NAMALWA (cell line): Measurements from ENCODE around the gene SNTG2.

Experiments
- DNase-seq: peaks from one replicate; pipeline ENCODE4 v3.0.0-alpha.2; 2015; ENCODE audit warnings: low spot score

Gene SNTG2

DNA sequence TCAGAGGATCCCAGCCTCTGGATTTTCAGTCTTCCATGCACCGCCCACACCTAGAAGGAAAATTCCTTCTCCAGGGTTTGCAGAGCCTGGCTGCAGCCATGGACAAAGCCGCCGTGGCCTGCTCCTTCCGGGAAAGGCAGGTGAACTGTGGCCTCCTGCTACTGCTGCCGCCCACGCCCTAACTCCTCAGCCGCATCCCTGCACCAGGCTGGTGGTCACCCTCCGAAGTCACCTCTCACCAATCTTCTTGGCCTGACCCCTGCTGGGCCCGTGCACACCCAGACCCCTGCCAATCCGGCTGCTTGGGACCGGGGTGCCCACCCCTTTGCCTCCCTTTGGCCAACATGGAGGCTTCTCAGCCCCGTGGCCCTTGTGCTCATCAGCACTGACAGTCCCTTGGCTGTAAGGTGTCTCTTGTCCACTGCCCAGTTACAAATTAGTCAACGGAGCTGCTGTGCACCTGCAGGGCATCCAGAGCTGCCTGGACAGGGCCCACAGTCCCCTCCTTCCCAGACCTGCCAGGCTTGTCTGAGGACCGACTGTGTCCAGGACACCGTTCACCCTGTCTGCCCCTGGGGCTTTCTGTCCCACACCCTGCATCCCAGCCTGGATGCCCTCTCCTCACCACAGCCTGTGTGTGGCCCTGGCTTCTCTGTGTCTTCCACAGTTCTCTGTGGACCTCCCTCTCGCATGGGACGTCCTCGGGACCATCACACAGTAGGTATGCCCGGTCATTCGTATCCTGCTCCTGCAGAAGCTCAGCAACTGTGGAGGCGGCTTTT lies 332.6 kb downstream of the SNTG2 start:
- no peak for DNase-seq

DNA sequence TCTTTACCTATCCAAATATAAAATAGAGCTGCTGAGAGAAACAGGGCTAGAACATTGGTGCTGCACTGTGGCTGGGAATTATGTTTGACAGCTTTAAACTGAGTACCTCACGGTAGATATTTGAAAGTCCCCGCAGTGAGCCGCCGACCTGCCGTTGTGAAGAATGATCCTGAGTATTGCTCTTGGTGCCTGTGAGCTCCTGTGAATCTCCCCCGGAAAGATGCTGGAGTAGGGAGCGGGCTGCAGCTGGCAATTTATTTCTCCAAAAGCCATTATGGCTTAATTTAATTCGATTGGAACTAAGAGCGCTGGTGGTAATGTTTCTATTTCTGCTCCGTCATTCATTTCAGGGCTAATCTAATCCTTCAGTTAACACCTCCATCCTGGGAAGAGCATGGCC lies 333.2 kb downstream of the SNTG2 start:
- no peak for DNase-seq

DNA sequence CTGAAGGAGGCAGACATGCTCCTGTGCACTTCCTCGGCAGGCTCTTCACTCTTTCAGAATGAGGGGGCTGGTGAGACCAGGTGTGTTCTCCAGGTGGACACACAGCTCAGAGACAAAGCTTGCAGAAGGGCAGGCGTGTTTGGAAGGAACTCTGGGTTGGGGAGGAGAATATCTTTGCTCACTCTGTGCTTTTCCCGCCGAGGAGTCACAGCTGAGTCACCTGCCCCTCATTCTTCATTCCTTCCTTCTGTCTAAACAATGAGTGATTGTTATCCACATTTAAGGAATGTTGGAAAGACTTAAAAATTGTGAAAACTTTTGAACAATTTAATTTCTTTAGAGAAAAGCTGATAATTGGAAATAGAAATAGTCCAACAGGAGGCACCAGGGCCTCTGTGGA lies 336.3 kb downstream of the SNTG2 start:
- DNase-seq: no peak

DNA sequence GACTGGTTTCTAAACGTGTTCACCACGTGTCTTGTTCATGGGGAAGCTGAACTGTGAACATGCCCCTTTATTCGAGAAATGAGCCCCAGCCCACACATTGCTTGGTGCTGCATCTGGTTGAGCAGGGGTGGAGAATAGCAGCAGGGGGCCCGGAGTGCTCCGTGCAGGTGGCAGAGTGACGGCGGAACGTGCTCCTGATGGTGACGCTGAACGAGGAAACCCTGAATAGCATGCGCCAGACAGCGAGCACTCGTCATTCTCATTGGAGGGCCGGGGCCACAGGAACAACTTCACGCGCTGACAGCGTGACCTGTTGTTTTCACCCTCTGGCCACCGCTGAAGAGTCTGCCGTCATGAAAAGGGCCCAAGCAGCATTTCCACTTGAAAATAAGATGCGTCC lies 336.8 kb downstream of the SNTG2 start:
- DNase-seq: no peak

DNA sequence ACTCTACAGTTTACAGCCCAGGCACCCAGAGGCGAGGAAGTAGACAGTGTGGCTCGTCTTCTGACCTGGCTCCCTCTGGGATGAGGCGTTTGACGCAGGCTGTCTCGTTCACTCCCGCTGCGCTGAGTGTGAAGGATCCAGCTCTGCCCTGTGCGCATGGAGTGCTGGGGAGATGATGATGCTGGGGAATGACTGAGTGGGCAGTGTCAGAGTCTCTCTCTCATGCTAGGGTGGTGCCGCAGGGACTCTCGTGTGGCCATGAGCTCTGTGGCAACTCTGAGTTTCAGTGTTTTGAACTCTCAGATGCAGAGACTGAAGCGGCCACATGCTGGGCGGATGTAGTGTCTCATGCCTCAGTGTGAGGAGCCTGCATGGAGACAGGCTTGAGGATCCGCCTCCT lies 344.3 kb downstream of the SNTG2 start:
- no peak for DNase-seq

DNA sequence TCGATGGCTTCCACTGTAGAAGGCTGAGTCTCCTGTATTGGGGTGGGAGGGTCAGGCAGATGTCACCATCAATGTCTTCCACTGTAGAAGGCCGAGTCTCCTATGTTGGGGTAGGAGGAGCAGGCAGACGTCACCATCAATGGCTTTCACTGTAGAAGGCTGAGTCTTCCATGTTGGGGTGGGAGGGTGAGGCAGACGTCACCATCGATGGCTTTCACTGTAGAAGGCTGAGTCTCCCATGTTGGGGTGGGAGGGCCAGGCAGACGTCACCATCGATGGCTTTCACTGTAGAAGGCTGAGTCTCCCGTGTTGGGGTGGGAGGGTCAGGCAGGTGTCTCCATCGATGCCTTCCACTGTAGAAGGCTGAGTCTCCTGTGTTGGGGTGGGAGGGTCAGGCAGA lies 345.1 kb downstream of the SNTG2 start:
- DNase-seq: no peak

DNA sequence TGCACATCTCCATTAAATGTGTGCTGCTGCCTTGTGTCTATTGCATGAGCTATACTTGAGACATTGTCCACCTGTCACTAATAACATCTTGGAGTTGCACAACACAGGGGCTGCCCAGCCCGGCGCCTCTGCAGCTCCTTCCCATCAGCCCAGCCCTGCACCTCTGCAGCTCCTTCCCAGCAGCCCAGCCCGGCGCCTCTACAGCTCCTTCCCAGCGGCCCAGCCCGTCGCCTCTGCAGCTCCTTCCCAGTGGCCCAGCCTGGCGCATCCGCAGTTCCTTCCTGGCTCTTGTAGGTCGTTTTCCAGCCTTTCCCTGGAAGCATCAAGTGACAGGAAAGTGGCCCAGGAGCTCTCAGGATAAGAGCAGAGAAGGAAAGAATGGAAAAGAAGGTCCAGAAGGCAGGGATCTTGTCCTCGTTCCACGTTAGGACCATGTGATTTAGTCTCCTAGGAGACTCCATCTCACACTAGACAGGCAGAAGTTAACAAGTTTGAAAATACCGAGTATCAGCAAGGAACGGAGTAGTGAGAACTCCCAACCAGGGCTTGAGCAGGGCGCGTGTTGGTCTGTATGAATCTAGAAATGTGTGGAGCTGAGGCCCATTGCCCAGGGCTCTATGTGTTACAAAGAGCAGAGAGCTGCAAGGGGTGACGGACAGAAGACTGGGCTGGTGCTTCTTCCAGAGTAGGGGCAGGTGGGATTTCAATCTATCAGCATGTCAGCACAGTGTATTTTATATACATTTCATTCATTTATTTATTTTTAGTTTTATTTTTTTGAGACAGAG lies 346.9 kb downstream of the SNTG2 start:
- DNase-seq: no peak

DNA sequence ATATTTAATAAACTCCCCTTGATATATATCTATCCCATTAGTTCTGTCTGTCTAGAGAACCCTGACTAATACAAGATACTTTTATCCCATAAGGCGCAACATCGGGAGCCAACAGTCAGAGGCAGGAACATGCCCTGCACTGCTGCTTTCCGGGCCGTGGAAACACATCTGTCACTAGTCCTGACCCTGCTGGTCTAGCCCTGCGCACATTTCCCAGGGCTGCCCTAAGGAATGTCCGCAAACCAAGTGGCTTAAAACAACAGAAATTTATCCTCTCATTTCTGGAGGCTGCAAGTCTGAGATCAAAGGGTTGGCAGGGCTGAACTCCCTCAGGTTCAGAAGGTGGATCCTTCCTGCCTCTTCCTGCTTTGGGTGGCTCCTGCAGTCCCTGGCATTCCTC lies 348.4 kb downstream of the SNTG2 start:
- DNase-seq: no peak

DNA sequence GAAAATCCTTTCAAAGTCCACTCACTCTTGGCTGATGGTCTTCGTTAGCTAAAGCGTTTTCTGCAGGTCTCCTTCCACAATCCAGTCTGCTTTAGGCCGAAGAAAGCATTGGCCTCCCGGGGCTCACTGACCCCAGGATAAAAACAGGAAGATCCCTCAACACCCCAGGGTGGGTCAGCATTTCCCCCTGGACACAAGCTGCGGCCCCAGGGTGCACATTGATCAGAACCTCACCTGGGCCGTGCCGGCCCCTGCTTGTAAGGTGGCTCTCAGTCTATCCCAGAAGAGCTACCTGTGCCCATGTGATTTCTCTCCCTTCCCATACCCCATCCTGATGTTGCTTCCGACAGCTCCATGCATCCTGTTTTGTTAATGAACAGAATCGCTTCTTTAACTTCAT lies 349.6 kb downstream of the SNTG2 start:
- no peak for DNase-seq

DNA sequence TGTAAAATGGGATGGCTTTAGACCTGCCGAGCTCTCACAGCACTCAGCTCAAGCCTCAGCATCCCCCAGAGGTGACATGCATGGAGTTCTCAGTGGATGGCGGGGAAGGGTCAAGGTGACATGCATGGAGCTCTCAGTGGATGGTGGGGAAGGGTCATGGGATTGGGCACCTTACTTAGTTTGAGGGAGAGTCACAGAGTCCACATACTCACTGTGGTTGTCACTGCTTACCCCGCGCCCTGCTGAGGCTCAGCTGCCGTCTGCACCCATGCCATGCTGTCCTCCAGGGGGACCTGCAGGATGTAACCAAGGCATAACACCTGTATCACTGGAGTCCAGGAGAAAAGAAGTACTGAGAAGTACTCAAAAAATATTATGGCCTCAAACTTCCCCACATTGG lies 350.4 kb downstream of the SNTG2 start:
- DNase-seq: no peak

DNA sequence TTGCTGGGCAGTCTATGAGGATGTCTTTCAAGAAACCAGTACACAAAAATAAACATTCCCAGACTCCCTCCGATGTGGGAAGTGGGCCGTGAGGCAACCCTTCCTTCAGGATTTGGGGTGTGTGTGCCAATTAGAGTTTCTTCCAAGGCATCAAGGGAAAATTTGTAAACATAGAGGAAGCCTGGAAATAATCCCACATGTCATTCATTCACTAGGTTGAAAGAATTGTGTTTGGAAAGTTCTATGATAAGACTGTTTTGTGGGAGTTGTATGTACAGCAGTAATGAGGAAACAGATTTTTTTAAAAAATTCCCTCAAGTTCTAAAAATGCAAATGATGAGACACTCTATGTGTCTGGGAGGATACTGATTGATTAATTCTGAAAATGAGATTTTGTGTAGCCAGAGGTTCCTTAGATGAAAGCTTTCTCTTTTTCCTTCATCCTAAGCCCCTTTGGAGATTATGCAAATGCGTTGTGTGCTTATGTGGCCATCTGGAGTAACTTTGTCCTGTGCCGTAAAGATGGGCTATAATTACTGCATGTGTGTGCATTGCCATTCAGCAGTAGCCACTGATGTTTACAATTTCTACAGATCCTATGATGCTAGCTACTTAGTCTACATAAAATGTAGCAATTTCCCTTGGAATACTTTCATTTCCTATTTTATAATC lies 354.8 kb downstream of the SNTG2 start:
- DNase-seq: no peak

DNA sequence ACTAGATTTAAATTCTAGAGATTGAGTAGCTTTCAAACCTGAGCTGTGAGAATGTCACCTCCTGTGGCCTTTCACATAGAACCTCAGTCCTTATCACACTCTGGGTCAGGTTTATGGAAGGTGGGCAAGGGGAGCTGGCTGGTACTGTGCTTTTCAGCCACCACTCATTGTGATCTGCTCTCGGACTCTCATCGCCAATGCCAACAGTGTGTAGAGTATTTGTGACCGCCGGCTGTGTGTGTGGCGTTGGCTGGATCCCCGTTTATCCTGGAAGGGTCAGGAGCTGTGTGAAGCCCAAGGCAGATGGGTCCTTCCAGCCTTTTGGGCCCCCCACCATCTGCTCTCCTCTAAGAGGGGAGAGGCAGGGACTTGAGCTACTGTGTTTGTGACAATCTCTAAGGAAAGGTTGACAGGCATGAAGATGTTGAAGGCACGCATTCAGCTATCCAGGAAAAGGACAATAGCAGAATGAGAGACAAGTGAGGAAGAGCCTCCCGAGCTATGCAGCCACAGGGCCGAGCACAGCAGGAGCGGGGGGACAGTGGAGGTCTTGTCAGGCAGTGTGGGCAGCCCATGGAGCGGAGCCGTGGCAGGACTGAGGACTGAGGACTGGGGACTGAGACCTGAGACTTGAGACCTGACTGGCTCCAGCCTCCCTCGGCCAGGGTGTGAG lies 355.5 kb downstream of the SNTG2 start:
- DNase-seq: no peak

DNA sequence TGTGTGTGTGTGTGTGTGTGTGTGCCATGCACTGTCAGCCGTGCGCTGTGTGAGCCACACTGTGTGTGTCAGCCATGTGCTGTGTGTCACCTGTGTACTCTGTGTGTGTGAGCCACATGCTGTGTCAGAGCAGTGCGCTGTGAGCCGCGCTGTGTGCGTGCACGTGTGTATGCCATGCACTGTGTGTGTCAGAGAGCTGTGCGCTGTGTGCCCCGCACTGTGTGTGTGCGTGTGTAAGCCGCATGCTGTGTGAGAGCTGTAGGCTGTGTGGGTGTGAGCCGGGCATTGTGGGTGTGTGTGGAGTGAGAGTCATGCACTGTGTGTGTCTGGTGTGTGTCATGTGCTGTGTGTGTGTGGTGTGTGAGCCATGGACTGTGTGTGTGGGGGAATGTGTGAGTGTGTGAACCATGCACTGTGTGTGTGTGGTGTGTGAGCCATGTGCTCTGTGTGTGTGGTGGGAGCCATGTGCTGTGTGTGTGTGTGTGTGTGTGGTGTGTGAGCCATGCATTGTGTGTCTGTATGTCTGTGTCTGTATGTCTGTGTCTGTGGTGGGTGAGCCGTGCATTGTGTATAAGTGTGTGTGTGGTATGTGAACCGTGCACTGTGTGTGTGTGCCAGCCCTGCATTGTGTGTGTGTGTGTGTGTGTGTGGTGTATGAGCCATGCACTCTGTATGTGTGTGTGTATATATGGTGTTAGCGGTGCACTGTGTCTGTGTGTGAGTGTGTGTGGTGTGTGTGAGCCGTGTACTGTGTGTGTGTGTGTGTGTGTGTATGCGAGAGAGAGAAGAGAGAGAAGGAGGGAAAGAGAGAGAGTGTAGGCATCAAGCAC lies 356.3 kb downstream of the SNTG2 start:
- no peak for DNase-seq

DNA sequence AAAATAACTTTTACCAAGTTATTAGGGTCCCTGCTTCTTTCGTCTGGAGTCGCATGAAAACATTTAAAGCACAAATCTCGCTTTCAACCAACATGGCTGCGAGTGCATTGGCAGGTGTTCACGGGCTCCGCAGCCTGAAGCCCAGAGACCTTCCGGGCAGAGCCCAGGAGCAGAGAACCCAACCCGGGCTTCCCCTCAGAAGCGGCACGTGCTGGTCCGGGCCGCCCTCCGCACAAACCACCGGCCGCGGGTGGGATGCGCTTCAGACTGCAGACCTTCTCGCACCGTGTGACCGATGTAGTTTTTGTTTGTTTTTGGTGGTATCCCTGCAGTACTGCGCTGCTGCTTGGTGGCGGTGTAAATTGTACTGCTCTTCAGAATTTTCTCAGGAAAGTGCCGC lies 357.0 kb downstream of the SNTG2 start:
- DNase-seq: no peak

DNA sequence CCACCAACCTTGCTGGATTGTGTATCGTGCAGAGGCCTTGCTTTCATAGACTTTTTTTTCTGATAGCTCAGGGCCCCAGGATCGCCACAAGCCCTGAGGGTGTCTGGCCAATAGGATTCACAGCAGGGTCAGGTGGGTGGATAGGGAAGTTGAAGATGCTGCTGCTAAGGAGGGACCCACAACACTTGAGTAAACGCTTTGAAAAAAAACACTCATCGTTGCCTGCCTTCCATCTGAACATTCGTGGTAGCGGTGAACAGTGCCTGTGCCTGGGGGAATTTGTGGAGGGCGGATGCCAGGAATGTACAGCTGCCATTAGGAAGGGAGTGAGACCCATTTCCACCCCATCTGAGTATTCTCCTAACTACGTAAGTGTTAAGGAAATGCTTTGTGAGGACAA lies 358.0 kb downstream of the SNTG2 start:
- no peak for DNase-seq

DNA sequence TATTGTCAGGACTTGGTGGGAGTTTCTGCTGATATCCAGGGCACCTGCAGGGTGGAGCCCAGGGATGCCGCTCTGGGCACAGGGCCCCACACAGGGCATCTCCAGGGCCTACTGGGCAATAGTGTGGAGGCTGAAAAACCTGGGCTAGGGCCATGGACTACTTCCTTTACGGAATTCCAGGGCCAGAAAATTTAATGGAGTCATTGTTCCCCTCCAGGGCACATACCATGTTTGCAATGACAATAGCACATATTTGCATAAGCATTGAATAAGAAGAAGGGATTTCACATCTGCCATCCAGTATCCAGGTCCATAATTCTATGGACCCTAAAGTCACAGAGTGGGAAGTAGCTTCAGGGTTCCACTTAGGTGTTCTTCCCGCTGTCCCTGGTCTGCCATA lies 358.9 kb downstream of the SNTG2 start:
- DNase-seq: no peak

DNA sequence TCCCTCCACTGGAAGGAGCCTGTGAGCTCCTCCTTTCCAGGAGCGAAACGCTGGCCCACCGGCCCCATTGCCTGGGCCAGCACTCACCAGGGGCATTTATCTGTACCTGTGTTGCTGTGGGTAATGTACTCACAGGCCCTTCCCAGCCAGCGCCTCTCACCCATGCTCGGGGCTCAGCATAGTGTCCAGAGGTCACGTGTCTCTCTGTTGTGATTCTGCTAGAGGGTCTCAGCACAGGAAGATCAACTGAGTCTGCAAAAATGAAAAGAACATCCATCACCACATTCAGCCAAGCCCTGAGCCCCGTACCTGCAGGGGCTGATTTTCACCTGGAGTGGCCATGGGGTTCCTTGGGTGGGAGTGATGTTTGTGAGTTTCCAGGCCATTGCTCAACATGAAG lies 359.6 kb downstream of the SNTG2 start:
- DNase-seq: no peak

DNA sequence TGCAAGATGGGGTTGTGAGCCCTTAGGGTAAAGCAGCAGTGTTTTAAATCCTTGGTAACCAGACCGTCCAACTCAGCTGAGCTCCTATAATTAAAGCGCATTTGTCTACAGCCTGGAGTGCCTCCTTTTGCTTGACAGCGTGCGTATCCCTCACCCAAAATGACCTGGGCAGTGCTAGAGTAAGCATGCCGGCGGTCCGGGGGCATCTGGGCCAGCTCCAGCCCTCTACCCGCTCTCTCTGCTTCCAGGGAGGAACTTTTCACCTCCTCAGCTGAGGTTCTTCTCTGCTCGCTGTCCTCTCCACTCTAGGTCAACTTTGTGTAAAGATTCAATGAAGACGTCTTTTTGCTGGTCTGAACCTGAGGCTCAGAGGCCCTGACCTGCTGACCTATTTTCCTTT lies 360.2 kb downstream of the SNTG2 start:
- DNase-seq: no peak

DNA sequence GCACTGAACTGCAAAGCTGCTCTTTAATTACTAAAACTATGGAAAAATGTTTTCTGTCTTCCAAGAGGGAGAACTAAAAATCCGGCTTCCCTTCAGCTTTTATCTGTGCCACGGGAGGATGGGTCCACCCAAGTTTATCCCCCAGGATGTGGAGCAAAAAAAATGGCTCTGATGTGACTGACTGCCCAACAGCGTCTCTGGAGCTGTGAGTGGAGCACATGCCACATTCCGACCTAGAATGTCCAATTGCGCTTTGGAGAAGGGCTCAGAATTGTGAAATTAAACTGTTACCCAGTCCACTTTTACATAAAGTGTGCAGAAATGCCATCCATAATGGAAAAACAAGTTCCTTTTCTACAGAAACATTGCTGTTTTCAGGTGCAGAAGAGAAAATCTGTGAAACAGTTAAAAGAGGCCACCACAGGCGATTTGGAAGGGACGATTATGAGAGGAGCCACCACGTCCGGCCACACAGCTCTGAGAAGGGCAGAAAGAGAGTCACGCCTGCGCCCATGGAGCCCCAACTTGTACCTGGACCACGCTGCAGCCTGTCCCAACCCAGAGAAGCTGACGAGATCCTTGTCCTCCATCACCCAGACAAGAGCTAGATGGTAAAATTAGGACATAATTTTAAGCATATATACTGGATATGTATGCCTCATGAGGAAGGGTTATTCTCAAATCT lies 362.7 kb downstream of the SNTG2 start:
- DNase-seq: no peak

DNA sequence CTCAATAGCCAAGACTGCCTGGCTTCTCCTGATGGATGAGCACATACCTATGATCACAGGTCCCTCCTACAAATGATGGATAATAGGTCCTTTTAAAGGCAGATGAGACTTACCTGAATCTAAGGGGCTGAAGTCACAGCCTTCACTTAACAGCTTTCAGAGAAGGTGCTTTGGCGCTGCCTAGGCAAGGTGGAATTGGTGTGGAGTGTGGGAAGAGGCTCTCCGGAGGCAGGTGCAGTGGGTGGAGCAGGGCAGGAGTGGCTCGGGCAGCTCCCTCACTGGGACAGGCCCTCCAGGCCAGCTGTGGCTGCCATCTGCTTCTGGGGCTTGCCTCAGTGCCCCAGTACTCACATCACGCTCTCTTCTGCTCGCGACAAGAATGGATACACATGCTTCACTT lies 363.6 kb downstream of the SNTG2 start:
- DNase-seq: no peak

DNA sequence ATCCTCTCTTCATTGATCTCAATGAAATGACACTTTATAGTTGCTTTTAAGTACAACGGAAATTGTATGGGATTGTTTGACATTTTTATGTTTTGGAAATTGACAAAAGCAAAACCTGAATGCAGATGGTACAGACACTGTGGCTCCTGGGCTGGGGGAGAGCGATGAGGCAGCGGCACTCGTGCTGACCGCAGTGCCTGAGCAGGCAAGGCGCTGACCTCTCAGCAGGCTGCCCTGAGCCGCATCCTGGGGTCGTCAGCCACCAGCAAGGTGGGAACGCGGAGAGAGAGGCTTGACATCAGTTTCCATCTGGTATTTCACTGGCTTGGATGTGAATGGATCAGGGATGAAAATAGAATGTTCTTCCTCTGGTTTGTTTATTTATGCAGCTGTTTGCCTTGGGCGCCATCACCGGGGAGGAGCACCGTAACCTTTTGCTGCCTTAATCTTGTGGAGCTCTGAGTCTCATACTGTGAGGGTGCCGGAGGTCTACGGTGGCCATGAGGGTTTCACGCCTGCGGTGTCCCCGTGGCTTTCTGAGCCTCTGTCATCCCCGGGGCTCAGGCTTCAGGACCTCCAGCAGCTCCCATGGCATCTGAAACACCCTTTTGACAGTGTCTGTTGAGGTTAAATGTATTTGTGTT lies 367.8 kb downstream of the SNTG2 start:
- no peak for DNase-seq
